Breast epithelium (tissue), 4 donors: Measurements from ENCODE around the gene ZFPL1. TPM values are rescaled to one million over a fixed set of nuclear protein-coding genes. Genes with fewer than 3 reads are reported as not detected.

ENCODE experiments used
- DNase-seq, 2 donors: peaks; one replicate each; pipeline ENCODE4 v3.0.0-alpha.2; 2019; ENCODE audit warnings: low spot score in 2 of 2
- H3K27ac ChIP-seq, 2 donors: fragments of 200-600 bp; sonication (generic) in 1 of 2; one replicate each; pipeline ENCODE4 v1.5.1; 2016 to 2019; ENCODE audit warnings: mild to moderate bottlenecking in 1 of 2
- H3K27me3 ChIP-seq, 2 donors: fragments of 200-600 bp; sonication (generic) in 1 of 2; one replicate each; pipeline versions ENCODE4 v1.5.1 to v1.6.0; 2017 to 2019; ENCODE audit warnings: control low read depth in 1 of 2, mild to moderate bottlenecking in 1 of 2
- H3K36me3 ChIP-seq: fragments of 200-600 bp; one replicate; pipeline ENCODE4 v1.5.1; 2019
- H3K4me1 ChIP-seq, 2 donors: fragments of 200-600 bp; sonication (generic); one replicate each; pipeline ENCODE4 v1.5.1; 2016 to 2019; ENCODE audit warnings: control low read depth in 1 of 2
- H3K4me3 ChIP-seq, 3 donors: fragments of 200-600 bp; sonication (generic); 1 replicate in 2 of 3; 2 replicates in 1 of 3; pipeline ENCODE4 v1.5.1; 2016 to 2019; ENCODE audit warnings: mild to moderate bottlenecking in 3 of 3, moderate library complexity in 2 of 3
- H3K9me3 ChIP-seq, 2 donors: fragments of 200-600 bp; sonication (generic) in 1 of 2; one replicate each; pipeline ENCODE4 v1.5.1; 2016 to 2019; ENCODE audit warnings: control low read depth in 1 of 2
- POLR2A ChIP-seq: fragments of 450-650 bp; IDR thresholded peaks from one replicate; pipeline ENCODE4 v1.6.1; 2016; ENCODE audit warnings: antibody characterized with exemption, mild to moderate bottlenecking, moderate library complexity
- POLR2AphosphoS5 ChIP-seq, 3 donors: sonication (generic); formaldehyde crosslinking; IDR thresholded peaks; one replicate each; pipeline ENCODE4 v1.6.1; 2017; ENCODE audit warnings: antibody characterized with exemption in 3 of 3
- intact Hi-C: fragments of 100-400 bp; cut with DNase I; formaldehyde crosslinking; loops from one replicate; pipeline ENCODE4 v1.15.1; 2023; ENCODE audit warnings: low total_unique reads
- total RNA-seq, 3 donors: library from RNA; depleted of rRNA; stranded (reverse); fragments of >200 nt; gene quantifications; one replicate each; pipeline ENCODE4 v1.1.0, GENCODE V29; 2016
- TF ChIP-seq, protein P1 (sequence below), 3 donors: fragments of 450-650 bp; IDR thresholded peaks; one replicate each; pipeline ENCODE4 v1.5.1; 2016 to 2017; ENCODE audit warnings: antibody characterized with exemption in 3 of 3, mild to moderate bottlenecking in 3 of 3, moderate library complexity in 3 of 3

ZFPL1 gene
- 10 to 100 TPM; 33.8 to 44.1 (median 44.0) TPM for total RNA-seq

- Histone ChIP-seq H3K36me3 (peaks cover 7% of the 10 kb centered on the region), H3K4me1 (no peaks in the 10 kb centered on the region), H3K27me3 (no peaks in the 10 kb centered on the region), H3K4me3 (peak within 1 kb of the TSS; percentile 75 to 85 (median 82)), H3K9me3 (no peaks in the 10 kb centered on the region), H3K27ac (peak within 1 kb of the TSS; percentile 97 to 98)
- TF ChIP-seq POLR2A, result peak; percentile 66
- TF ChIP-seq, protein P1, sequence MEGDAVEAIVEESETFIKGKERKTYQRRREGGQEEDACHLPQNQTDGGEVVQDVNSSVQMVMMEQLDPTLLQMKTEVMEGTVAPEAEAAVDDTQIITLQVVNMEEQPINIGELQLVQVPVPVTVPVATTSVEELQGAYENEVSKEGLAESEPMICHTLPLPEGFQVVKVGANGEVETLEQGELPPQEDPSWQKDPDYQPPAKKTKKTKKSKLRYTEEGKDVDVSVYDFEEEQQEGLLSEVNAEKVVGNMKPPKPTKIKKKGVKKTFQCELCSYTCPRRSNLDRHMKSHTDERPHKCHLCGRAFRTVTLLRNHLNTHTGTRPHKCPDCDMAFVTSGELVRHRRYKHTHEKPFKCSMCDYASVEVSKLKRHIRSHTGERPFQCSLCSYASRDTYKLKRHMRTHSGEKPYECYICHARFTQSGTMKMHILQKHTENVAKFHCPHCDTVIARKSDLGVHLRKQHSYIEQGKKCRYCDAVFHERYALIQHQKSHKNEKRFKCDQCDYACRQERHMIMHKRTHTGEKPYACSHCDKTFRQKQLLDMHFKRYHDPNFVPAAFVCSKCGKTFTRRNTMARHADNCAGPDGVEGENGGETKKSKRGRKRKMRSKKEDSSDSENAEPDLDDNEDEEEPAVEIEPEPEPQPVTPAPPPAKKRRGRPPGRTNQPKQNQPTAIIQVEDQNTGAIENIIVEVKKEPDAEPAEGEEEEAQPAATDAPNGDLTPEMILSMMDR (IDR thresholded peaks at IDR 0.05), result peak in 1 of 3 donors; percentile 10
- peak; percentile 98 to 99 (median 98) for TF ChIP-seq POLR2AphosphoS5 (IDR thresholded peaks at IDR 0.05)
- peak; percentile 95 to 96 for DNase-seq
- intact Hi-C loops, result no loop called here
Observed at GRCh38 chr11:65083834-65084597, at the start of gene ZFPL1, which contains the start of gene CDCA5. ZFPL1 (plus strand) TSS chr11:65084222; CDS start chr11:65084699, 477 bp downstream. CDCA5 (minus strand) TSS chr11:65084040; CDS start chr11:65083978, 62 bp downstream.

GRCh38 chr11:65034423-65034822 lies 49.6 kb upstream of the ZFPL1 start:
- Histone ChIP-seq H3K27me3 (no peaks in the 10 kb centered on the region), H3K9me3 (no peaks in the 10 kb centered on the region), H3K27ac (no peak overlapping the region), H3K4me1 (no peaks in the 10 kb centered on the region), H3K36me3 (no peaks in the 10 kb centered on the region), H3K4me3 (no peak overlapping the region)
- intact Hi-C loops, result no loop called here
- TF ChIP-seq, protein P1 (IDR thresholded peaks at IDR 0.05), result no peak
- no peak for TF ChIP-seq POLR2A
- no peak for TF ChIP-seq POLR2AphosphoS5 (IDR thresholded peaks at IDR 0.05)
- DNase-seq, result no peak

GRCh38 chr11:65035579-65035978 lies 48.4 kb upstream of the ZFPL1 start:
- no peaks in the 10 kb centered on the region for H3K27me3 ChIP-seq
- H3K9me3 ChIP-seq, result no peaks in the 10 kb centered on the region
- TF ChIP-seq, protein P1 (IDR thresholded peaks at IDR 0.05), result no peak
- TF ChIP-seq POLR2A (no peak), POLR2AphosphoS5 (IDR thresholded peaks at IDR 0.05) (no peak)
- H3K27ac ChIP-seq, result no peak overlapping the region
- intact Hi-C loops, result no loop called here
- no peaks in the 10 kb centered on the region for H3K36me3 ChIP-seq
- no peaks in the 10 kb centered on the region for H3K4me1 ChIP-seq
- no peak overlapping the region for H3K4me3 ChIP-seq
- DNase-seq, result no peak

- Histone ChIP-seq H3K9me3 (no peaks in the 10 kb centered on the region), H3K27me3 (no peaks in the 10 kb centered on the region), H3K4me3 (no peak overlapping the region), H3K36me3 (no peaks in the 10 kb centered on the region), H3K27ac (peak overlapping the region in 1 of 2 donors; percentile 21), H3K4me1 (peaks cover 0 to 3% of the 10 kb centered on the region in 2 donors)
- TF ChIP-seq POLR2A (no peak), POLR2AphosphoS5 (IDR thresholded peaks at IDR 0.05) (no peak)
- TF ChIP-seq, protein P1 (IDR thresholded peaks at IDR 0.05), result no peak
- intact Hi-C loops, result no loop called here
- DNase-seq, result peak in 1 of 2 donors; percentile 72
Observed at GRCh38 chr11:65036931-65037330, 47.1 kb upstream of the ZFPL1 start.

DNA sequence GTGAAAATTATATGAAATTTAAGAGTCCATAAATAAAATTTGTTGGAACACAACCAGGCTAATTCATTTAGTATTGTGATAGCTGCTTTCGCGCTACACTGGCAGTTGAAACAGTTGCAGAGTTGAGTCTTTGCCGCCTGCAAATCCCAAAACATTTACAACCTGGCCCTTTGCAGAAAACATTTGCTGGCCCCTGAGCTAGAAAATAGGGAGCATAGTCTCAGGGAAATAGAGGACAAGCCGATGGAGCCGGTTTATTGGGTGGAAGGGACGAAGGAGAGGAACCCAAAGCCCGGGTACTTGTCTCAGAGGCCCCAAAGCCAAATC lies 43.5 kb upstream of the ZFPL1 start:
- intact Hi-C loops, result no loop called here
- TF ChIP-seq, protein P1 (IDR thresholded peaks at IDR 0.05), result no peak
- no peak for TF ChIP-seq POLR2A
- TF ChIP-seq POLR2AphosphoS5 (IDR thresholded peaks at IDR 0.05), result no peak
- Histone ChIP-seq H3K36me3 (no peaks in the 10 kb centered on the region), H3K27me3 (no peaks in the 10 kb centered on the region), H3K4me1 (peaks cover 0 to 5% of the 10 kb centered on the region in 2 donors), H3K9me3 (no peaks in the 10 kb centered on the region), H3K27ac (peak overlapping the region; percentile 93), H3K4me3 (peak overlapping the region; percentile 63 to 85 (median 65))
- DNase-seq, result no peak
